GM19438 (cell line): ENCODE results near the gene KLHL1.
"Not testable (repeated sequence)": the region's sequence is repeated elsewhere in the genome, so short reads cannot be mapped to it uniquely, and the experiment has no call there.

ENCODE experiments used
- ATAC-seq: cut with Tn5 transposase; IDR thresholded peaks from one replicate; pipeline ENCODE4 v1.9.1; 2021; ENCODE audit warnings: low read depth; ENCODE audit not compliant: unreplicated experiment

Gene KLHL1, protein sequence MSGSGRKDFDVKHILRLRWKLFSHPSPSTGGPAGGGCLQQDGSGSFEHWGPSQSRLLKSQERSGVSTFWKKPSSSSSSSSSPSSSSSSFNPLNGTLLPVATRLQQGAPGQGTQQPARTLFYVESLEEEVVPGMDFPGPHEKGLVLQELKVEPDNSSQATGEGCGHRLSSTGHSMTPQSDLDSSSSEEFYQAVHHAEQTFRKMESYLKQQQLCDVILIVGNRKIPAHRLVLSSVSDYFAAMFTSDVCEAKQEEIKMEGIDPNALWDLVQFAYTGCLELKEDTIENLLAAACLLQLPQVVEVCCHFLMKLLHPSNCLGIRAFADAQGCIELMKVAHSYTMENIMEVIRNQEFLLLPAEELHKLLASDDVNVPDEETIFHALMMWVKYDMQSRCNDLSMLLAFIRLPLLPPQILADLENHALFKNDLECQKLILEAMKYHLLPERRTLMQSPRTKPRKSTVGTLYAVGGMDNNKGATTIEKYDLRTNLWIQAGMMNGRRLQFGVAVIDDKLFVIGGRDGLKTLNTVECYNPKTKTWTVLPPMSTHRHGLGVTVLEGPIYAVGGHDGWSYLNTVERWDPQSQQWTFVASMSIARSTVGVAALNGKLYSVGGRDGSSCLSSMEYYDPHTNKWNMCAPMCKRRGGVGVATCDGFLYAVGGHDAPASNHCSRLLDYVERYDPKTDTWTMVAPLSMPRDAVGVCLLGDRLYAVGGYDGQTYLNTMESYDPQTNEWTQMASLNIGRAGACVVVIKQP

DNA sequence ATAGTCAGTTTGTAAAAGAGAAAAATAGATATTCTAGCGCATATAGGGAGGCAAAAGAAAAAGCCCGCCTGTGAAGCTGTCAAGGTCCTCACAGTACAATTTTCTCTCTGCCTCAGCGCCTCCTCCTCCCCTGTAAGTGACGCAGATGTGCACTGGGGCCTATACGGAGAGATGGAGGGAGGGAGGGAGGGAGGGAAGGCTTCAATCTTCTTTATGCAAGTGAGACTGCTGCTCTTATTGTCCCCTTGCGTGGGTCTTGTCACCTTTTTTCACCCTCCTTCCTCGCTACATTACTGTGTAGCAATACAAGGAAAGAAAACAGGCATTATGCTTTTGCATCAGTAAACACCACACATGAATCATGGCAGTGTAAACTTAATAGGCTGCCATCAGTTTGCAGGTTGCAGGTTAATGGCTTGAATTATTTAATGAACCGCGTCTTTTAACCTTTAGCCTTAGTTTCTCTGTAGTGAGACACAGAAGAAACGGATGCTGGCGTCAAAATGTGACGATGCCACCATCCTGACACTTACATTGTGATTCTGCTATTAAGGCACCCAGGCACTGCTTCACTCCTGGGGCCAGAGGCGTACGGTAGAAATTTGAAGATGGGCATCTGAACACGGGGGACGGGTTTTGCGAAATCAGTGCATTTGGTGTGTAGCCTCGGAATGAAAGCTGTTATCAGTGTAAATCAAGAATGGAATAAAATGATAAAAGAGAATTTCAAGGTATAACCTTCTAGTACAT is at the start of gene KLHL1:
Gene KLHL1, minus strand, starts transcription at position 97 of the 750 bp plus-strand sequence. CDS start 753 bp downstream, outside the sequence.
- no peak for ATAC-seq

DNA sequence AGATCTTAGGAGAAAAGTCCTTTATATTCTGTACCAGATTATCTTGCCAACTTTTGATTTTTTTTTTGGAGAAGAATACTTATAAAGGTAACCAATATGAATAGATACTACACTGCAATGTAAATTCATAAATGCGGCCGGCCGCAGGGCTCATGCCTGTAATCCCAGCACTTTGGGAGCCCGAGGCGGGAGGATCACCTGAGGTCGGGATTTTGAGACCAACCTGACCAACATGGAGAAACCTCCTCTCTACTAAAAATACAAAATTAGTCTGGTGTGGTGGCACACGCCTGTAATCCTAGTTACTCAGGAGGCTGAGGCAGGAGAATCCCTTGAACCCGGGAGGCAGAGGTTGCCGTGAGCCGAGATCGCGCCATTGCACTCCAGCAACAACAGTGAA is 34.4 kb upstream of the KLHL1 start:
- not testable (repeated sequence) for ATAC-seq

GRCh38 chr13:70128098-70128497 is 19.8 kb upstream of the KLHL1 start:
- ATAC-seq: no peak

GRCh38 chr13:70125693-70126092 is 17.4 kb upstream of the KLHL1 start:
- ATAC-seq: no peak

DNA sequence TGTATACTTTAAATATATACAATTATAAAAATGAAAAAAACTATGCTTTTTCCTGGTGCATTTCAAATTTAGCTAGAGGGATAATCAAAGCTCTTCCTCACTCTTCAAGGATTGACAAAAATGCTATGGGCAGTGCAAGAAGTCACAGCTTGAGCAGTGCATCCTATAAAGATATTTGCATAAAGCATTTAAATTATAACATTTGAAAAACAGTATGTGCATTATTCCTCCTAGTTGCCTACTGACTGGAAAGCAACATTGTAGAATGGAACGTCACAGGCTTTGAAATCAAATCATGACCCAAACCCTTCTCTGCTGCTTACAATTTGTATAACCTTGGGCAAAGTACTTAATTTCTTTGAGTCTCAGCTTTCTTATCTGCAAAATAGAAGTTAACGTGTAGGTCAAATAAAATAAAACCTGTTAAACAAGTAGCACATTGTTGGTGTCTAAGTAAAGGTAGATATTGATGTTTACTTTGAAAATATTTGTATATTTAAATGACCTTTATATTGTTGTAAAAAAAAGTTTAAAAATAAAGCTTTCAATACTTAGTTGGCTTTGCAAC is 9.2 kb upstream of the KLHL1 start:
- no peak for ATAC-seq

DNA sequence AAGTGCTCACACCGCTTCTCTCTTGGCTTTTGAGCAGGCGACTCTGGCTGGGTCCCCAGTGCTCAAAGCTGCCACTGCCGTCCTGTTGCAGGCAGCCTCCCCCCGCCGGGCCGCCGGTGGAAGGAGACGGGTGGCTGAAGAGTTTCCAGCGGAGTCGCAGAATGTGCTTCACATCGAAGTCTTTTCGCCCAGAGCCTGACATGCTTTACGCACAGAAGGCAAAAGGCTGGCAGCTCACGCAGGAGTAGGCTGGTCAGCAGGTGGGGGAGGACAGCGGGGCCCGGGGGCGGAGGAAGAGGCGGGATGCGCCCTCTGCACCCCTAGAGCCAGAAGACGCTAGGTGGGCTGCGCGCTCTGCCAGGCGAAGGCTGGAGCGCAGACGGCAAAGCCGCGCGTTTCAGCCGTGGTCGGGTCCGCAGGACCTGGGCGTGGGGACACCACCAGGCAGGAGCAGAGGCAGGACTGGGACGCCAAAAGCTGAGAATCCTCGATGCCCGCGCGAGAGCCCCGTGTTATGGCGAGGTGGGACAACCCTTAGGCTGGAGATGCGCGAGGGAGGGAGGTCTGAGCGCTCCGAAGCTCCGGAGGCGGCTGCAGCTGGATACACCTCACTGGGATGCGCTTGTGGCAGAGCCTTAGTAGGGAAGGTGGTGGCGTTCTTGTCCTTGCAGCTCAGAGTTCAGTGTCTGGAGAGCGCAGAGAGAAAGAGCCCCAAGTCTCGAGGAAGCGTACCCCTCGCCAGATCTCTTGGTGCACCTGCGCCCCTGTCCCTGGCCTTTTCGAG is 562 bp downstream of the KLHL1 start, which contains the start of gene ATXN8OS:
Gene ATXN8OS, plus strand, starts transcription at position 329 of the 784 bp plus-strand sequence.
- ATAC-seq: no peak

- no peak for ATAC-seq
Measured at GRCh38 chr13:70107125-70107497, 1.1 kb downstream of the KLHL1 start.

DNA sequence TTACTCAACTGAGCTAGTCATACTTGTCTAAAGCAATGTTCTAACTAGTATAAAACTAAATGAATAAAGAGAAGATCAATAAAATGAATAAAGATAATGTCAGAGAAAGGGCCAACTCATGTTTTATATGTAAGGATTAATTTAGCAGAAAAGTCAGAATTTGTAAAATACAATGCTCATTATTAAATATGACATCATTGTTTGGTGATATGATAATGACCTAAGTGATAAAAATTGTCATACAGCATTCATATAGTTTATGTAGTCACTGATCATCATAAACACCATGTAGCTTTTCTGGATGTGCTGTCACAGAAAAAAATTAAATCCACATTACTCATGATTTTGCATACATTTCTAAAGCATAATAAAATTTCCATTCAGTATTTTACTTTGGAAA is 3.8 kb downstream of the KLHL1 start:
- ATAC-seq: no peak

- ATAC-seq: no peak
Measured at GRCh38 chr13:70098669-70099068, 9.6 kb downstream of the KLHL1 start.

DNA sequence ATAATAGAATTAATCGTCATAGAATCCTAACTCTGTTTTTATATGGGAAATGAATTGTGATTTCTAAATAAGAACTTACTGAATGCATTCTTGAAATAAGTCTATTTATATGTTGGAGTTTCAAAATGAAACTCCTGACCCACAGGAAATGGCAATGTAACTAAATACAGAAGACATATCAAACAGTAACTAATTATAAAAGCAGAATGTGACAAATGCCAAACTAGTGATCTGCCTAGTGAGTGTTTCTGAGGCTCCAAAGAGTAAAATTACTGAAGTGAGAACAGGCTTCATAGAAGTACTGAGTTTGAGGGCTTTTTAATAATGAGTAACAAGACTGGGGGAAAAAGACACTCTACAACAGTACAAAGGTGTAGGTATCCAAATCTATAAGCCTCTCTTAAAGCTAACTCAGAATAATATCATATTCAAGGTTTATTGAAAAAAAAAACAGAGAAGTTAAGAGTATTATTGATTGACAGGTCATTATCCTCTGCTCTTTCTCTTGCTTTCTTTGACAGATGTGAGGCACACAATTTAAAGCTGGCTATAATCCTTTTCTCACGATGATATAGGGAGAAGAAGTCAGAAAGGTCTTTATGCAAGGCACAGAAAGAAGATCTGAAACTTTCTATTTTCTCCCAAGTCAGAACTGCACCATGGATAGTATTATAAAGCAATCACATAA is 18.1 kb downstream of the KLHL1 start:
- no peak for ATAC-seq

DNA sequence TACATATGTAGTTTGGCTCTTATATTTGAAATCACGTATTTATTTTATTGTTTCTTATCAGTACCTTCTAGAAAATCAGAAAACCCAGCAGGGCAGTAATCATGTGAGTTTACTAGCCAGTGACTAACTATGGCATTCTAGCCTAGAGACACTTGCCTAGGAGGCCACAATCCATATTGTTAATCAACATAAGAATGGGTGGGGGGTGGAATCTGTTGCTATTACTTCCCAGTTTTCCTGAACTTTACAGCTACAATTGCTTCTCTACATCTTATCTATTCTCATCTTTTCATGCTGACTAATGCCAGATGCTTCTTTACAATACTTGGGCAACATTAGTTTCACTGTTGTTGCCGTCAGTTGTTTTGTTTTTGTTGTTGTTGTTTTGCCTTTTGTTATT is 19.3 kb downstream of the KLHL1 start:
- ATAC-seq: no peak

- no peak for ATAC-seq
Measured at GRCh38 chr13:70087247-70087646, 21.0 kb downstream of the KLHL1 start.

DNA sequence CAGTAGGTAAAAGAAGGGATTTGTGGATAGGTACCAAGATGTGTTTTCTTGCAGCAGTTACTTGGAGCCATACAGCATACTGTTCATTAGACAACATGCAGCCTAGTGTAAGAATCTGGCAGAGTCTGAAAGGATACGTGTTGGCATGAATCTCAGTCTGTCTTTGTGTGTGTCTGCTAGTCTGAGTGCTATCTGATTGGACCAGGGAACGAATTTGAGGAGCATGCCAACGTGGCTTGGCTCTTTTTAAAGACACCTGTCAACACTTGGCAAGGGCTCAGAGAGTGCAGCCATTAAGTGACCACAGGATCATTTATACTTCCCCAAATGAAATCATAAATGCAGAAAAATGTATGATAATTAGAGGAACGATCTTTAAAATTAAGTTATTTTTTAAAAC is 28.2 kb downstream of the KLHL1 start:
- no peak for ATAC-seq

DNA sequence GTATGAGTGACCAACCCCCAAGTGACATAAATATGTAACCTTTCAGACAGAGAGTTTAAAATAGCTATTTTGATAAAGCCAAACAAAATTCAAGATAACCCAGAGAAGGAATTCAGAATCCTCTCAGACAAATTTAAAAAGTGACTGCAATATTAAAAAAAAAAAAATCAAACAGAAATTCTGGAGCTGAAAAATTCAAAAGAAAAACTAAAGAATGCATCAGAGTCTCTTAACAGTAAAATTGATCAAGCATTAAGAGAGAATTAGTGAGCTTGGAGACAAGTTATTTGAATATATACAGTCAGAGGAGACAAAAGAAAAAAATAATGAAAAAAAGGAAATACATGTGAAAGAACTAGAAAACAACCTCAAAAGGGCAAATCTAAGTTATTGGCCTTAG is 53.7 kb downstream of the KLHL1 start:
- no peak for ATAC-seq

DNA sequence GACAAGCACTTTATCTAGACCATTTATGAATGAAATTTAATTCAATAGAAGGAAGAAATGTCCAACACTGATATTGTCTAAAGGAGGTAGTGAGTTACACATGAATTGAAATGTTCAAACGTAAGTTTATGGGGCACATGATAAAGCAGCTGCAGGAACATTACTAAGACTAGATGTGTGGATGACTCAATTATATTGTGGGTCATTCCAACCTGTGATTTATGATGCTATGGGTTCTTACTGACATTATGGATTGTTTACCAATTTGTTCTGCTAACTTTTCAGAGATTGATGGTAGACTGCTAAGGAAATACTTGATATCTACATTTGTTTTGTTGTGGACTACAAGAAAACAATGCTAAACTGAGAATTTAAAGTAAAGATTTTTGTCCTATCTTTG is 56.7 kb downstream of the KLHL1 start:
- no peak for ATAC-seq

- no peak for ATAC-seq
Measured at GRCh38 chr13:70043685-70044084, 64.6 kb downstream of the KLHL1 start.

GRCh38 chr13:70042193-70042592 is 66.1 kb downstream of the KLHL1 start:
- no peak for ATAC-seq

DNA sequence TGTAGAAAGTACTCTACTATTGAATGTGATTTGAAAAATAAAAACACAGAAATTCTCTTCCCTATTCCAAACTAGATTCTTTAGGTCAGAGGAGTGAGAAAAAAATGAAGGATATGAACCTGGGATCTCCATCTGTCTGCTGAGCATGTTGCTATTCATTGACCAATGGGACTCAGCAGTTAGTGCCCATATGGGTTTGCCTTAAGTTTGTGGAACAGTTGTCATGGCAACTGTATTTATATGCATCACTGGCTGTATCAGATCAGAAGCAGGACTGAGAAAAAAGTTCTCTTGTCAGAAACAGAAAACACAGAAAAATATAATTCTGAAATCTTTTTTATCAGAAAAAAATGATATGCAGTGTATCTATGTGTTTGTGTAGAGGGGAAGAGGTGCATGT is 74.0 kb downstream of the KLHL1 start:
- ATAC-seq: no peak

GRCh38 chr13:70027551-70027950 is 80.7 kb downstream of the KLHL1 start:
- no peak for ATAC-seq
